ENCODE results near the gene SNX10. TPM values are rescaled to one million over a fixed set of nuclear protein-coding genes. Genes with fewer than 3 reads are reported as not detected.

SNX10 gene
- total RNA-seq, 1 donor from 2014 or later: 73.8 TPM

- ATAC-seq: no peak
Measured at GRCh38 chr7:26409661-26410547, 118.2 kb downstream of the SNX10 start.

GRCh38 chr7:26413007-26413691 is 121.5 kb downstream of the SNX10 start:
- H3K27me3 ChIP-seq: no peaks in the 10 kb centered on the region
- no peak for DNase-seq
- no peak overlapping the region for H3K4me3 ChIP-seq
- no peak overlapping the region for H3K27ac ChIP-seq
- no peaks in the 10 kb centered on the region for H3K4me1 ChIP-seq
- H3K9me3 ChIP-seq: no peaks in the 10 kb centered on the region
- no peak for TF ChIP-seq CTCF (IDR thresholded peaks at IDR 0.05)
- no peaks in the 10 kb centered on the region for H3K36me3 ChIP-seq
- ATAC-seq: peak; percentile 46
- intact Hi-C loops (cut with DNase I): no loop called here

More at GRCh38 chr7:26409661-26410547, 118.2 kb downstream of the SNX10 start:
- no peak overlapping the region for H3K4me3 ChIP-seq
- DNase-seq: no peak
- intact Hi-C loops (cut with DNase I): no loop called here
- no peaks in the 10 kb centered on the region for H3K36me3 ChIP-seq
- H3K4me1 ChIP-seq: no peaks in the 10 kb centered on the region
- no peaks in the 10 kb centered on the region for H3K27me3 ChIP-seq
- TF ChIP-seq CTCF (IDR thresholded peaks at IDR 0.05): no peak
- H3K27ac ChIP-seq: no peak overlapping the region
- no peaks in the 10 kb centered on the region for H3K9me3 ChIP-seq

GRCh38 chr7:26416004-26416403 is 124.3 kb downstream of the SNX10 start:
- H3K9me3 ChIP-seq: no peaks in the 10 kb centered on the region
- ATAC-seq: no peak
- no peak for TF ChIP-seq CTCF (IDR thresholded peaks at IDR 0.05)
- no peaks in the 10 kb centered on the region for H3K36me3 ChIP-seq
- H3K27ac ChIP-seq: no peak overlapping the region
- no peak for DNase-seq
- H3K4me3 ChIP-seq: no peak overlapping the region
- H3K4me1 ChIP-seq: no peaks in the 10 kb centered on the region
- H3K27me3 ChIP-seq: no peaks in the 10 kb centered on the region
- intact Hi-C loops (cut with DNase I): no loop called here

GRCh38 chr7:26417911-26418413 is 126.3 kb downstream of the SNX10 start:
- no peak overlapping the region for H3K4me3 ChIP-seq
- intact Hi-C loops (cut with DNase I): no loop called here
- ATAC-seq: peak; percentile 73
- no peak for TF ChIP-seq CTCF (IDR thresholded peaks at IDR 0.05)
- peak overlapping the region; percentile 33 for H3K27ac ChIP-seq
- H3K9me3 ChIP-seq: no peaks in the 10 kb centered on the region
- no peaks in the 10 kb centered on the region for H3K36me3 ChIP-seq
- no peaks in the 10 kb centered on the region for H3K4me1 ChIP-seq
- no peak for DNase-seq
- H3K27me3 ChIP-seq: no peaks in the 10 kb centered on the region

DNA sequence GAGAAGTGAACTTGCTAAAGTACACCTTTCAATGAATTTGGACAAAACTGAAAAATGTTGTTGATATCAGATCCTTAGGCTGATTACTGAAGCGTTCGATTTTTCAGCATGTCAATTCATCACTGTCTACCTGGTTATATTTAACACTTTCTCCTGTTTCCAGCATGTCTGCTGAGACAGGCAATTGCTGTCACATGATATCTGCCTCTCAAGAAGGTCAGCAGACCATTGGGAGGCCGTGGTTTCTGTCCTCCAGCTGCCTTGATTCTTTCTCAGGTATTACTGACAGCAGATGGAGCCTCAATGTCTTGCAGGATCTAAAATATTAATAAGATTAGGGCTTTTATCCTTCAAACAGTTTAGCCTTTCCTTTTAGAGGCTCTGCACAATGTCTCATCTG is 127.5 kb downstream of the SNX10 start:
- no peak for TF ChIP-seq CTCF (IDR thresholded peaks at IDR 0.05)
- Histone ChIP-seq H3K36me3 (no peaks in the 10 kb centered on the region), H3K27ac (peak overlapping the region; percentile 9), H3K9me3 (no peaks in the 10 kb centered on the region), H3K4me1 (no peaks in the 10 kb centered on the region), H3K27me3 (no peaks in the 10 kb centered on the region), H3K4me3 (no peak overlapping the region)
- ATAC-seq: no peak
- DNase-seq: no peak
- intact Hi-C loops (cut with DNase I): no loop called here
